A673 (cell line): ENCODE measurements around the gene STK31. TPM values are rescaled to one million over a fixed set of nuclear protein-coding genes. Genes with fewer than 3 reads are reported as not detected.

Source experiments
- BruUV-seq: library from RNA; stranded (reverse); fragments of 400-500 nt; replicated peaks from 2 replicates; lab custom pipeline; 2021; lab: Mats Ljungman, UMichigan
- CTCF ChIA-PET: fragments of 300-600 bp; sonication (Branson Sonifier 250); formaldehyde crosslinking; loops from one replicate; lab custom pipeline; 2022; ENCODE audit warnings: antibody characterized with exemption; lab: Charles Lee
- POLR2A ChIA-PET: fragments of 300-600 bp; sonication (Branson Sonifier 250); formaldehyde crosslinking; loops from one replicate; lab custom pipeline; 2022; ENCODE audit warnings: antibody characterized with exemption; ENCODE audit not compliant: low non-redundant PET; lab: Charles Lee
- DNase-seq: peaks from one replicate; pipeline ENCODE4 v3.0.0-alpha.2; 2015; ENCODE audit warnings: low spot score
- H3K27ac ChIP-seq: fragments of 200-600 bp; sonication (generic); 2 replicates; pipeline ENCODE4 v1.5.1; 2016; ENCODE audit warnings: mixed run types, low read depth, mild to moderate bottlenecking, mixed read lengths, antibody characterized with exemption, low read length; ENCODE audit not compliant: poor library complexity, severe bottlenecking
- H3K27me3 ChIP-seq: fragments of 200-600 bp; sonication (generic); replicated peaks from 2 replicates; pipeline ENCODE4 v1.6.1; 2017; ENCODE audit warnings: mixed run types, low read depth, mild to moderate bottlenecking, mixed read lengths, antibody characterized with exemption, low read length; ENCODE audit not compliant: insufficient read depth, poor library complexity
- H3K36me3 ChIP-seq: fragments of 200-600 bp; sonication (generic); 2 replicates; pipeline ENCODE4 v1.6.1; 2016; ENCODE audit warnings: mixed run types, mild to moderate bottlenecking, mixed read lengths, antibody characterized with exemption, low read length; ENCODE audit not compliant: insufficient read depth, poor library complexity, severe bottlenecking
- H3K4me1 ChIP-seq: fragments of 200-600 bp; sonication (generic); 2 replicates; pipeline ENCODE4 v1.6.1; 2017; ENCODE audit warnings: mixed run types, mild to moderate bottlenecking, mixed read lengths, antibody characterized with exemption, low read length; ENCODE audit not compliant: insufficient read depth, poor library complexity, severe bottlenecking
- H3K4me3 ChIP-seq: fragments of 200-600 bp; sonication (generic); 2 replicates; pipeline ENCODE4 v1.5.1; 2016; ENCODE audit warnings: low read depth, mixed run types, mild to moderate bottlenecking, mixed read lengths, low read length; ENCODE audit not compliant: poor library complexity, severe bottlenecking
- H3K9me3 ChIP-seq: fragments of 200-600 bp; sonication (generic); 2 replicates; pipeline ENCODE4 v1.6.1; 2016; ENCODE audit warnings: mixed run types, low read depth, mild to moderate bottlenecking, mixed read lengths, antibody characterized with exemption, low read length; ENCODE audit not compliant: poor library complexity, severe bottlenecking
- EZH2 ChIP-seq: fragments of 200-600 bp; sonication (generic); IDR thresholded peaks from 2 replicates; pipeline ENCODE4 v1.6.1; 2017; ENCODE audit warnings: borderline replicate concordance, low read depth, mild to moderate bottlenecking, mixed read lengths, antibody characterized with exemption, low read length; ENCODE audit not compliant: poor library complexity, severe bottlenecking
- intact Hi-C: fragments of 100-400 bp; cut with micrococcal nuclease; formaldehyde crosslinking; loops from one replicate; pipeline ENCODE4 v1.10.0; 2022; ENCODE audit not compliant: unreplicated experiment
- total RNA-seq: library from RNA; stranded (reverse); gene quantifications from 2 replicates; pipeline ENCODE4 v1.2.3, GENCODE V29; 2021
- TF ChIP-seq, protein P1 (sequence below): fragments of 300-800, 200-600 bp; sonication (generic); conservative IDR thresholded peaks from 2 replicates; pipeline ENCODE4 v1.5.1; 2017; ENCODE audit warnings: low read depth, mild to moderate bottlenecking, antibody characterized with exemption, low read length, moderate library complexity, mixed read lengths

STK31 gene
- total RNA-seq, 1 experiment from 2014 or later = 0.34 TPM

DNA sequence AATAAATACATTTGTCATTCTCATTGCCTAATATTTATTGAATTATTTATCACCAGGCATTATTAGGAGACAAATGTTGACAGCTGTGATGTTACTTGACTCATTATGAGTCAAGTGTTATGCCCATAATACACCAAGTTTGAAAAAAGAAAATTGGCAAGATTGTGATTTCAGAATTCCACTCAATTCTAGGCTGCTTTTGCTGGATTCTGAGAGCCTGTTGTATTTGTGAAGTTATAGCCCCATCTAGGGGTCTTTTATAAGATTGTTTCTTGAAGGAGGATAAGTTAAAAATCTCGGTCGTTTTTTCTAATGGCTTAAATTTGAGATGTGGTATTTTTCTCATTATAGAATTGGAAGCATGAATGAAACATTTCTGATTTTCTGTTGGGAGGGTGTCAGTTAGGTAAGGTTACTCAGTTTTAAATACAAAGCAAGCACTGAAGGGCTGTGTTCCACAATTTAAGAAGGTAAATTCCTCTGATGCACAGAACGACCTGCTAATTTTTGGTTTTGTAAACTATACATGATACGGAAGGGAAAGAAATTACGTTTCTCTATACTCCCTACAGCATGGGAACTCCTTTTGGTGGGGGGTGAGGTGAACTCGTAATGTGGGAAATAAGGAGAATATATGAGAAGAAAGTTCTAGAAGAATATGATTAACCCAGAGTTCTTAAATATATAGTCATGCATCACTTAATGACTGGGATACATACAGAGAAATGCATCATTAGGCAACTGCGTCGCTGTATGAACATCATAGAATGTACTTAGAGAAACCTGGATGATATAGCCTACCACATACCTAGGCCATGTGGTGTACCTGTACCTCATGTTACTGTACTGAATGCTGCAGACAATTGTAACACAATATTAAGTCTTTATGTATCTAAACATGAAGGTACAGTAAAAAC is 2.6 kb downstream of the STK31 start:
- H3K9me3 ChIP-seq = no peaks in the 10 kb centered on the region
- CTCF ChIA-PET = interaction anchor here (1.0 kb wide), 2 partner anchors 141 to 166 kb away, joined by 3 to 6 read pairs; no protein-coding TSS in a partner anchor
- DNase-seq = peak; percentile 73
- TF ChIP-seq, protein P1, sequence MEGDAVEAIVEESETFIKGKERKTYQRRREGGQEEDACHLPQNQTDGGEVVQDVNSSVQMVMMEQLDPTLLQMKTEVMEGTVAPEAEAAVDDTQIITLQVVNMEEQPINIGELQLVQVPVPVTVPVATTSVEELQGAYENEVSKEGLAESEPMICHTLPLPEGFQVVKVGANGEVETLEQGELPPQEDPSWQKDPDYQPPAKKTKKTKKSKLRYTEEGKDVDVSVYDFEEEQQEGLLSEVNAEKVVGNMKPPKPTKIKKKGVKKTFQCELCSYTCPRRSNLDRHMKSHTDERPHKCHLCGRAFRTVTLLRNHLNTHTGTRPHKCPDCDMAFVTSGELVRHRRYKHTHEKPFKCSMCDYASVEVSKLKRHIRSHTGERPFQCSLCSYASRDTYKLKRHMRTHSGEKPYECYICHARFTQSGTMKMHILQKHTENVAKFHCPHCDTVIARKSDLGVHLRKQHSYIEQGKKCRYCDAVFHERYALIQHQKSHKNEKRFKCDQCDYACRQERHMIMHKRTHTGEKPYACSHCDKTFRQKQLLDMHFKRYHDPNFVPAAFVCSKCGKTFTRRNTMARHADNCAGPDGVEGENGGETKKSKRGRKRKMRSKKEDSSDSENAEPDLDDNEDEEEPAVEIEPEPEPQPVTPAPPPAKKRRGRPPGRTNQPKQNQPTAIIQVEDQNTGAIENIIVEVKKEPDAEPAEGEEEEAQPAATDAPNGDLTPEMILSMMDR = peak; percentile 62
- TF ChIP-seq EZH2 = no peak
- POLR2A ChIA-PET = no interaction called here
- BruUV-seq = no TSS peak
- no peak overlapping the region for H3K27ac ChIP-seq
- H3K4me1 ChIP-seq = no peaks in the 10 kb centered on the region
- H3K4me3 ChIP-seq = no peak overlapping the region
- intact Hi-C loops = loop anchor here (1.0 to 5.0 kb wide), 3 partner anchors 142 to 440 kb away; no protein-coding TSS in a partner anchor
- no peaks in the 10 kb centered on the region for H3K27me3 ChIP-seq
- H3K36me3 ChIP-seq = no peaks in the 10 kb centered on the region

DNA sequence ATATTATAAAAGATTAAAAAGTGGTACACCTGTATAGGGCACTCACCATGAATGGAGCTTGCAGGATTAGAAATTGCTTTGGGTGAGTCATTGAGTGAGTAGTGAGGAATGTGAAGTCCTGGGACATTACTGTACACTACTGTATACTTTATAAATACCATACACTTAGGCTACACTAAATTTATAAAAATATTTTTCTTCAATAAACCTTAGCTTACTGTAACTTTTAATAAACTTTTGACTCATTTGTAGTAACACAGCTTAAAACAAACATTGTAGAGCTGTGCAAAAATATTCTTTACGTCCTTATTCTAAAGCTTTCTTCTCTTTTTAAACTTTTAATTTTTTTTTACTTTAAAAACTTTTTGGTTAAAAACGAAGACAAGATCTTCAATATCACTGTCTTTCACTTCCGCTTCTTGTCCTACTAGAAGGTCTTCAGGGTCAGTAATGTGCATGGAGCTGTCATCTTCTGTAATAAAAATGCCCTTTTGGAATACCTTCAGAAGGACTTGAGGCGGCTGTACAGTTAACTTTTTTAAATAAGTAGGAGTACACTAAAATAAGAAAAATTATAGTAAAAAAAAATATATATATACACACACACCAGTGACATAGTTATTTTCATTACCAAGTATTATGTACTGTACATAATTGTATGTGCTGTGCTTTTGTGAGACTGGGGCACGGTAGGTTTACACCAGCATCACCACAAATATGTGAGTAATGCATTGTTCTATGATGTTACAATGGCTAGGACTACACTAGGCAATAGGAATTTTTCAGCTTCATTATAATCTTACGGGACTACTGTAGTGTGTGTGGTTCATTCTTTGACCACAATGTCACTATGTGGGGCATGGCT is 3.5 kb downstream of the STK31 start:
- Histone ChIP-seq H3K9me3 (no peaks in the 10 kb centered on the region), H3K27ac (no peak overlapping the region), H3K36me3 (no peaks in the 10 kb centered on the region), H3K4me1 (no peaks in the 10 kb centered on the region), H3K4me3 (no peak overlapping the region), H3K27me3 (no peaks in the 10 kb centered on the region)
- no peak for TF ChIP-seq EZH2
- TF ChIP-seq, protein P1 = no peak
- CTCF ChIA-PET = interaction anchor here (1.7 kb wide), 1 partner anchor 167 kb away, joined by 6 read pairs; no protein-coding TSS in a partner anchor
- peak; percentile 6 for DNase-seq
- intact Hi-C loops = loop anchor here (5.0 kb wide), 1 partner anchor 441 kb away; no protein-coding TSS in a partner anchor
- POLR2A ChIA-PET = no interaction called here
- BruUV-seq = no TSS peak

DNA sequence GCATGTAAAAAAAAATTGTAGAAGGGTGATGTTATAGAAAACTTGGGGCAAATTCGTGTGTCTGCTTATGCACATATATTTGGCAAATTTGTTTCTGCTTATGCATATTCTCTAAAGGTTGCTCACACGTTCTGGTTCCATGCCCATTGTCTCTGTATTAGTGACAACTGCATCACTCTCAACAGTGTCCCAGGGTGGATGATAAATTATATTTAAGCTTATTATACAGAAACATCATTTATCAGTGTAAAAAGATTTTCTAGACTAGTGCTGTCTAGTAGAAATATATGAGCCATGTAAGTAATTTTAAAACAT is 4.1 kb downstream of the STK31 start:
- ChIA-PET CTCF (interaction anchor here (1.7 kb wide), 1 partner anchor 167 kb away, joined by 6 read pairs; no protein-coding TSS in a partner anchor), POLR2A (no interaction called here)
- Histone ChIP-seq H3K4me1 (no peaks in the 10 kb centered on the region), H3K27ac (no peak overlapping the region), H3K9me3 (no peaks in the 10 kb centered on the region), H3K36me3 (no peaks in the 10 kb centered on the region), H3K4me3 (no peak overlapping the region), H3K27me3 (no peaks in the 10 kb centered on the region)
- no peak for DNase-seq
- intact Hi-C loops = loop anchor here (5.0 kb wide), 1 partner anchor 442 kb away; no protein-coding TSS in a partner anchor
- TF ChIP-seq EZH2 = no peak
- TF ChIP-seq, protein P1 = no peak
- BruUV-seq = no TSS peak
